SK-MEL-5 (cell line): ENCODE data around the gene DCDC2B. TPM values are rescaled to one million over a fixed set of nuclear protein-coding genes. Genes with fewer than 3 reads are reported as not detected.
A peak's percentile ranks its signal among the peaks of the same experiment; 100 is the strongest.
"Not testable (repeated sequence)": the region's sequence is repeated elsewhere in the genome, so short reads cannot be mapped to it uniquely, and the experiment has no call there.

ENCODE experiments used
- DNase-seq: peaks from one replicate; pipeline ENCODE4 v3.0.0-alpha.2; 2016; ENCODE audit warnings: low read depth, low spot score
- in situ Hi-C: cut with HindIII; loops from 2 replicates; pipeline ENCODE4 v1.10.0; 2016; ENCODE audit warnings: low sequenced_read_pairs, high pct_unique_total_duplicates, low pct_unique_long_range_greater_than_20kb
- polyA plus RNA-seq, 2 experiments: library from polyadenylated mRNA; depleted of rRNA; stranded (reverse); fragments of >200 nt; gene quantifications; 2 replicates each; pipeline ENCODE4 v1.2.3, GENCODE V29; 2015
- total RNA-seq: library from RNA; depleted of rRNA; stranded (reverse); fragments of >200 nt; shearing (Covaris generic); gene quantifications from 2 replicates; pipeline ENCODE4 v1.2.3, GENCODE V29; 2014; rRNA removed

Gene DCDC2B
- total RNA-seq = not detected in 2 replicates
- not detected in 2 replicates for polyA plus RNA-seq (2015; cell fraction: cytosol; rRNA removed)
- not detected in 2 replicates for polyA plus RNA-seq (2015; cell fraction: nucleus; rRNA removed)

DNA sequence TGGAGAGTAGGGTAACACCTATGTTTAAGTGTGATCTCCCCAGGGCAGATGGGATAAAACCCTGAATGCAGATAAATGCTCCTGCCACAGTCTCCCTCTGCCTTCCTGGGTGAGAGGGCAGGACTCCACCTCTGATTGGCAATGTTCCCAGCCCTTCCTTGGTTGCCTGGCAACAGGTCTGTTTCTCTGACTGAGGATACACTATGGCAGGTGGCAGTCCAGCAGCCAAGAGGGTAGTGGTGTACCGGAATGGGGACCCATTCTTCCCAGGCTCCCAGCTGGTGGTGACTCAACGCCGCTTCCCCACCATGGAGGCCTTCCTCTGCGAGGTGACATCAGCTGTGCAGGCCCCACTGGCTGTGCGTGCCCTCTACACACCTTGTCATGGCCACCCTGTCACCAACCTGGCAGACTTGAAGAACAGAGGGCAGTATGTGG, at the start of gene DCDC2B:
Gene DCDC2B, plus strand, starts transcription at position 199 of the 438 bp plus-strand sequence. Its CDS starts 5 bp downstream, at position 204.
- in situ Hi-C loops = no loop called here

DNA sequence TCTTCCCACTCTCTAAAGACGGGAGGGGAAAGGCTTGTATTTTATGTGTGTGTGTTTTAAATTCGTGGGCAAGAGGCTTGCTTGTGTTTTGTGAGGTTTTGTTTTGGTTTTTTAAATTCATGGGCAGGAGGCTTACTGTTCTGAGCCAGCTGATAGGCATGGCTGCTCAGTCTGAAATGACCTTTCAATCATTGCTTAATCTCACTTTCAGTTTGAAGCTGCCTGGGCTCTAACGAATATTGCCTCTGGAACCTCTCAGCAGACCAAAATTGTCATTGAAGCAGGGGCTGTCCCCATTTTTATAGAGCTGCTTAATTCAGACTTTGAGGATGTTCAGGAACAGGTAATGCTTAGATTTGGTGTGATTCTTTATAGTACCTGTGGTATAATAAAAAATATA, 49.7 kb upstream of the DCDC2B start:
- no peak for DNase-seq
- in situ Hi-C loops = no loop called here

More for the DNA sequence above, at the start of gene DCDC2B:
- no peak for DNase-seq

- in situ Hi-C loops = loop anchor here (10.0 kb wide), 1 partner anchor 49 kb away; no protein-coding TSS in a partner anchor
- DNase-seq = no peak
Observed at GRCh38 chr1:32163405-32163804, 45.5 kb upstream of the DCDC2B start.

- in situ Hi-C loops = loop anchor here (10.0 kb wide), 1 partner anchor 51 kb away; no protein-coding TSS in a partner anchor
Observed at GRCh38 chr1:32165633-32166032, 43.3 kb upstream of the DCDC2B start.

GRCh38 chr1:32170991-32171390, 37.9 kb upstream of the DCDC2B start:
- in situ Hi-C loops = no loop called here
- no peak for DNase-seq

More at GRCh38 chr1:32165633-32166032, 43.3 kb upstream of the DCDC2B start:
- not testable (repeated sequence) for DNase-seq

DNA sequence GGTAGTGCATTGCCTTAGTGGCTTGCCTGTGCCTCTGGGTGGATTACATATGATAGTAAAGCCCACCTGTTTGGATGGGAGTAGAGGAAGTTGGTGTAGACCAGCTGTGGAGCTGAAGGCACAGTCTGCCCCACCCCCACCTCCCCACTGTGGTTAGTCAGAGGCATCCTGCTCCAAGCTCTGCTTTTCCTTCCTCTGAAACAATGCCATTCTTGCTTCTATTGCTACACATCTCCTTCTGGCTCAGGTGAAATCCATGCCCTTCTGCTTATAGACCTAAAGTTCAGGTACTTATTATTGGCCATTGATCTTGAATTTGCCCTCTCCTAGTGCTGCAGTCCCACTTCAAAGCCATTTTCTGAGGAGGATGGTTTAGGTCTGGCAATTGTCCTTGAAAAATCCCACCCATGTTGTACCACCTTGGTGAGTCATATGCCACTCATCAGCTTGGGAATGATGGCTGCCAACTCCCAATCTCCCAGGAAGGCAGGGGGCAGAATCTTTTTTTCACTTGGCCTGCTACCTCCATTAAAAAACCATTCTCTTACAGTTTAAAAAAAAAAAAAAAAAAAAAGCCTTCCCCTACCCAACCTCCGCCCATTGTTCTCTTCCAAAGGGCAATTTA, 36.2 kb upstream of the DCDC2B start:
- DNase-seq = no peak
- in situ Hi-C loops = no loop called here

- in situ Hi-C loops = no loop called here
Observed at GRCh38 chr1:32178380-32179192, 30.3 kb upstream of the DCDC2B start.

GRCh38 chr1:32179193-32179442, 29.8 kb upstream of the DCDC2B start:
- in situ Hi-C loops = no loop called here
- DNase-seq = no peak

More at GRCh38 chr1:32178380-32179192, 30.3 kb upstream of the DCDC2B start:
- DNase-seq = no peak

DNA sequence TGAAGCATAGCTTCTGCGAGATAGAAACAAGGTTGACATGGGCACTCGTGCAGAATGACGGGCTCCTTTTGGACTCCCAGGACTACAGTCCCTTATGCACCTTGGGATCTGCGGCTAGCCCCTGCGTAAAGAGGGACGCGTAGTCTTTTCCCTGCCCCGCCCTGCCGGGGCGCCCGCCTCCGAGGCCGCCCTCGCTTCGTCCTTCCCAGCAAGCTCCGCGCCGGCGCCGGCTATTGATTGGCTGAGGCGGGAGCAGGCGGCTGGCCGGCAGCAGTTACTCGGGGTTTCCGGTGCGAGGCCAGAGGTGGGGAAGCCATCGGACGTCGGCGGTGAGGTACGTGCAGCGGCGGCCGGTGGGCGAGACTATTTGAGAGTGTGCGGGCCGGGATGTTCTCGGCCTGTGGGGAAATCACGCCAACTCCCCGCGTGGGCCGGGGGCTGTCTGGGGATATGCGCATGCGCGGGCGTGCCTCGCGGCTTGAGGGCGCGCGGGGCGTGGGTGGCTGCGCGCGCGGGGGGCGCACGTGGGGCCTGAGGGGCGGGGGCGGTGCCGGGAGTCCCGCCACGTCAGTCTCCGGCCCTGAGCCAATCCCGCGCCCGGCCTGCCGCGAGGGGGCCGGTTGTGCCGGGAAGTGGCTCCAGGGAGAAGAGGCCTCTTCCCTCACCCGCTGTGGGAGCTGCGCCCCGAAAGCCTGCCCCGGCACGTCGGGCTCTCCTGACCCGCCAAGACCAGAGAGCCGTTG, 29.3 kb upstream of the DCDC2B start, which contains the start of gene TXLNA:
Gene TXLNA, plus strand, starts transcription at position 233 of the 743 bp plus-strand sequence. CDS start 671 bp downstream, outside the sequence.
- DNase-seq = peak; percentile 87
- in situ Hi-C loops = no loop called here

DNA sequence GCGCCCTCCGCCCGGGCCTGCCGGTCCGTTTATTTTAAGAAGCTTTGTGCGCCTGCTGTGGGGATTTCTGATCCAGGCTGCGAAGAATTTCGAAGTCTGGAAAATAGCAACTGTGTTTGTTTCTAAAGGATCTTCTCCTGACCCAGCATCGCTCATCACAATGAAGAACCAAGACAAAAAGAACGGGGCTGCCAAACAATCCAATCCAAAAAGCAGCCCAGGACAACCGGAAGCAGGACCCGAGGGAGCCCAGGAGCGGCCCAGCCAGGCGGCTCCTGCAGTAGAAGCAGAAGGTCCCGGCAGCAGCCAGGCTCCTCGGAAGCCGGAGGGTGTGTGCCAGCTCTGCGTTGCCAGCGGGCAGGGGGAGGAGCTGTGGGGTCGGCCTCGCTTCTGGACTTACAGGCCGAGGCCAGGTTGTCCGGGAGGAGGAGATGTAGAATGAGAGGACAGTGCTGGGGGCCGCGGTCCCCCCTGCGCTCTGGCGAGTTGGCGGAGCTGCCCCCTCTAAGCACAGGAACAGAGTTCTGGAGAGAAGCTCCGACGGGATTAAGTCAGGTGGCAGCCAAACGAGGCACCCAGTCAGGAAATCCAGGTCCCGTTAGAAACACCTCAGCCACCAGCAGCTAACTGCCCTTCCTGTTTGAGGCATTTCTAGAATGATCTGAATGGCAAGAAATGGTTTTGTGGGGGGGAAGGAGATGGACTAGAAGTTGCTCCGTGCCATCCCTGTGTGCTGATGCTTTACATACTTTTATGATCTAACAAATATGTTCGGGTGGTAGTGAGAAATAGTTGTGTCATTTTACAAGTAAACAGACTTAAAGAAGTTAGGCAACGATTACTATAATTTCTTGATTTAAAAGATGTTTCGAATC, 28.5 kb upstream of the DCDC2B start:
- DNase-seq = peak; percentile 28
- in situ Hi-C loops = no loop called here

- DNase-seq = no peak
- in situ Hi-C loops = no loop called here
Observed at GRCh38 chr1:32181065-32181464, 27.8 kb upstream of the DCDC2B start.

DNA sequence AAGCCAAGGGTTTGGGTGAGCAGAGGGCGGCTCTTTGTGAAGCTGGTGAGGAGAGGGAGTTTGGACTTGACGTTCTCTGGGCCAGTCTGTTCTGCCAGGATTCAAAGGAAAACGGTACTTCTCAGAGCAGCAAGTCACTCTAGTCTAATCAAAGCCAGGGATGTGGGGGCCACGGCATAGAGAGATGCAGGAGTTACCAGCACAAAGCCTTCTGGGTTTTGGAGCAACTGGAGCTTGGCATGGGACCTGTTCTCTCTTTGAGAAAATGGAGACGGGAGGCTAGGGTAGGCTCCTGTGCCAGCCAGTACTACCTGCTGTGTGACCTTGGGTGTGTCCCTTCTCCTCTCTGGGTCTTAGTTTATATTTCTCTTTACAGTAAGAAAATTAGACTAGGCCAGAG, 27.3 kb upstream of the DCDC2B start:
- in situ Hi-C loops = no loop called here
- no peak for DNase-seq

GRCh38 chr1:32182060-32182459, 26.8 kb upstream of the DCDC2B start:
- DNase-seq = no peak
- in situ Hi-C loops = no loop called here

GRCh38 chr1:32184650-32185049, 24.2 kb upstream of the DCDC2B start:
- in situ Hi-C loops = no loop called here
- DNase-seq = no peak

- no peak for DNase-seq
- in situ Hi-C loops = no loop called here
Observed at GRCh38 chr1:32186077-32186476, 22.8 kb upstream of the DCDC2B start.

GRCh38 chr1:32186491-32186890, 22.4 kb upstream of the DCDC2B start:
- no peak for DNase-seq

DNA sequence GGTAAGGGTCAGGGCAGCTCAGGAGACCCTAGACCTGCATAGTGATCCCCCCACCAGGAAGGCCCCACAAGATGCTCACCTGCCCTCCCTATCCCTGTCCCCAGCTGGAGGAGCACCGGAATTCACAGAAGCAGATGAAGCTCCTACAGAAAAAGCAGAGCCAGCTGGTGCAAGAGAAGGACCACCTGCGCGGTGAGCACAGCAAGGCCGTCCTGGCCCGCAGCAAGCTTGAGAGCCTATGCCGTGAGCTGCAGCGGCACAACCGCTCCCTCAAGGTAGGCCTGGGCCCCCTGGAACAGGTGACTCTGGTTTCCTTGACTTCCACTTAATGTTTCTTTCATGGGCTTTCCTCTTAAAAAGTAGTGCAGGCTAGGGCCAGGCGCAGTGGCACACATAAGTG, 21.0 kb upstream of the DCDC2B start:
- DNase-seq = no peak
- in situ Hi-C loops = no loop called here

More at GRCh38 chr1:32186491-32186890, 22.4 kb upstream of the DCDC2B start:
- in situ Hi-C loops = no loop called here
